SK-N-SH (cell line): ENCODE results near the gene SIRPA. TPM values are rescaled to one million over a fixed set of nuclear protein-coding genes. Genes with fewer than 3 reads are reported as not detected.

Source experiments
- CTCF ChIA-PET: fragments of 300-600, 350-600 bp; formaldehyde crosslinking; extraction: SDS; loops from one replicate; lab custom pipeline; 2021; lab: Yijun Ruan, JAX
- POLR2A ChIA-PET: fragments of 350-600 bp; sonication (Branson Sonifier 250); formaldehyde crosslinking; extraction: SDS; loops from one replicate; lab custom pipeline; 2020; ENCODE audit warnings: antibody characterized with exemption, inconsistent platforms; lab: Yijun Ruan, JAX
- DNase-seq: peaks from one replicate; pipeline ENCODE4 v3.0.0; 2012
- H2AFZ ChIP-seq: fragments of 200-600 bp; sonication (generic); 2 replicates; pipeline ENCODE4 v1.8.1; 2016; ENCODE audit warnings: antibody characterized with exemption, mild to moderate bottlenecking, low read depth
- H3F3A ChIP-seq: fragments of 200-600 bp; sonication (generic); replicated peaks from 2 replicates; pipeline ENCODE3; 2016; ENCODE audit warnings: antibody characterized with exemption, mild to moderate bottlenecking; ENCODE audit not compliant: insufficient read depth
- H3K27ac ChIP-seq, 2 experiments: fragments of 200-500 bp in 1 of 2; fragments of 200-600 bp in 1 of 2; sonication (Bioruptor generic) in 1 of 2; sonication (generic), shearing (Covaris generic) in 1 of 2; 2 replicates each; pipeline versions ENCODE4 v1.5.1 to v1.6.1; 2014 to 2016; ENCODE audit warnings: low read depth in 2 of 2, inconsistent platforms in 1 of 2, low read length in 1 of 2, mild to moderate bottlenecking in 1 of 2, mixed read lengths in 1 of 2
- H3K27me3 ChIP-seq: fragments of 200-600 bp; sonication (generic), shearing (Covaris generic); 2 replicates; pipeline ENCODE4 v1.6.1; 2016; ENCODE audit warnings: mixed run types; ENCODE audit not compliant: insufficient read depth
- H3K36me3 ChIP-seq, 2 experiments: fragments of 200-500 bp in 1 of 2; fragments of 200-600 bp in 1 of 2; sonication (Bioruptor generic) in 1 of 2; sonication (generic) in 1 of 2; replicated peaks in 1 of 2; 2 replicates each; pipeline versions ENCODE3 to v1.5.1; 2014 to 2016; ENCODE audit warnings: low read length in 1 of 2, mild to moderate bottlenecking in 1 of 2; ENCODE audit not compliant: insufficient read depth in 2 of 2, control insufficient read depth in 1 of 2
- H3K4me1 ChIP-seq, 2 experiments: fragments of 200-500 bp in 1 of 2; fragments of 200-600 bp in 1 of 2; sonication (Bioruptor generic) in 1 of 2; sonication (generic), shearing (Covaris generic) in 1 of 2; 2 replicates each; pipeline versions ENCODE4 v1.5.1 to v1.6.1; 2014 to 2016; ENCODE audit warnings: low read depth in 1 of 2, low read length in 1 of 2, mixed run types in 1 of 2; ENCODE audit not compliant: insufficient read depth in 2 of 2, control insufficient read depth in 1 of 2
- H3K4me2 ChIP-seq: fragments of 200-600 bp; sonication (generic), shearing (Covaris generic); 2 replicates; pipeline ENCODE4 v1.6.1; 2017; ENCODE audit warnings: mixed run types
- H3K4me3 ChIP-seq, 2 experiments: fragments of 200-500 bp in 1 of 2; fragments of 200-600 bp in 1 of 2; sonication (Bioruptor generic) in 1 of 2; sonication (generic), shearing (Covaris generic) in 1 of 2; 2 replicates each; pipeline versions ENCODE4 v1.5.1 to v1.8.1; 2014 to 2016; ENCODE audit warnings: low read depth in 2 of 2, inconsistent platforms in 1 of 2, low read length in 1 of 2, mild to moderate bottlenecking in 1 of 2, mixed read lengths in 1 of 2, moderate library complexity in 1 of 2
- H3K79me2 ChIP-seq: fragments of 200-600 bp; sonication (generic); 2 replicates; pipeline ENCODE4 v1.8.1; 2017; ENCODE audit warnings: mild to moderate bottlenecking; ENCODE audit not compliant: insufficient read depth
- H3K9ac ChIP-seq: fragments of 200-600 bp; sonication (generic); 2 replicates; pipeline ENCODE4 v1.6.1; 2017; ENCODE audit warnings: mixed run types
- H3K9me2 ChIP-seq: fragments of 200-600 bp; sonication (generic); 2 replicates; pipeline ENCODE4 v1.6.1; 2017; ENCODE audit warnings: mixed run types
- H3K9me3 ChIP-seq: fragments of 200-600 bp; sonication (generic); 2 replicates; pipeline ENCODE4 v1.6.1; 2017; ENCODE audit warnings: mixed run types, mild to moderate bottlenecking, moderate library complexity
- H4K20me1 ChIP-seq: fragments of 200-600 bp; sonication (generic); 2 replicates; pipeline ENCODE4 v1.6.1; 2017; ENCODE audit warnings: mild to moderate bottlenecking, mixed run types; ENCODE audit not compliant: insufficient read depth
- CTCF ChIP-seq: fragments of 200-600 bp; sonication (generic); IDR thresholded peaks from 2 replicates; pipeline ENCODE4 v1.6.1; 2017; ENCODE audit warnings: antibody characterized with exemption, mild to moderate bottlenecking, moderate library complexity
- EZH2phosphoT487 ChIP-seq: fragments of 200-600 bp; sonication (generic); IDR thresholded peaks from 2 replicates; pipeline ENCODE4 v1.6.1; 2017; ENCODE audit warnings: low read depth, mixed run types, mild to moderate bottlenecking, antibody characterized with exemption, moderate library complexity, borderline replicate concordance
- FOSL2 ChIP-seq: IDR thresholded peaks from 2 replicates; pipeline ENCODE4 v1.4.0; 2012; ENCODE audit warnings: low read depth, mild to moderate bottlenecking, moderate library complexity, borderline replicate concordance
- PBX3 ChIP-seq: IDR thresholded peaks from 2 replicates; pipeline ENCODE4; 2012
- WGBS: methylation state at CpG from one replicate; pipeline ENCODE4 v1.1.6; 2017; ENCODE audit warnings: low lambda C conversion rate; 5-methylcytosine and 5-hydroxymethylcytosine counted together
- polyA plus RNA-seq, 3 experiments: library from polyadenylated mRNA; depleted of rRNA; stranded (reverse); fragments of >200 nt; gene quantifications; 2 replicates each; pipeline ENCODE4 v1.2.3, GENCODE V29; 2012

The SIRPA gene
- polyA plus RNA-seq, 1 of the 3 experiments (the other 2 are of a cell fraction): 9.1 TPM

- H3K9me2 ChIP-seq: no peaks in the 10 kb centered on the region
- 18% methylated on average over 4 of the region's 4 CpGs for WGBS
Observed at GRCh38 chr20:1983301-1983700, 88.1 kb downstream of the SIRPA start.

GRCh38 chr20:1987826-1988225 lies 92.6 kb downstream of the SIRPA start:
- Histone ChIP-seq H3K4me2 (no peak overlapping the region), H2AFZ (no peak overlapping the region), H3K9me3 (no peaks in the 10 kb centered on the region), H3K4me3 (no peak overlapping the region), H3F3A (no peaks in the 10 kb centered on the region), H3K9me2 (no peaks in the 10 kb centered on the region), H3K9ac (no peak overlapping the region), H4K20me1 (no peaks in the 10 kb centered on the region), H3K36me3 (no peaks in the 10 kb centered on the region), H3K79me2 (no peaks in the 10 kb centered on the region), H3K27ac (no peak overlapping the region), H3K4me1 (no peaks in the 10 kb centered on the region), H3K27me3 (peaks cover 43% of the 10 kb centered on the region)
- ChIA-PET POLR2A (no interaction called here), CTCF (interaction anchor here (0.9 to 4.9 kb wide), 3 partner anchors 19 to 185 kb away, joined by 3 to 20 read pairs (median 5); no protein-coding TSS in a partner anchor)
- WGBS: 9% methylated on average over 3 of the region's 3 CpGs
- DNase-seq: no peak
- TF ChIP-seq CTCF (no peak), FOSL2 (peak; percentile 8; the same call in 1 of the 2 replicates)

More at GRCh38 chr20:1983301-1983700, 88.1 kb downstream of the SIRPA start:
- peaks cover 11% of the 10 kb centered on the region for H3K27me3 ChIP-seq
- CTCF ChIA-PET: interaction anchor here (1.5 to 4.9 kb wide), 4 partner anchors 18 to 224 kb away, joined by 3 to 20 read pairs (median 8); no protein-coding TSS in a partner anchor
- H3K79me2 ChIP-seq: no peaks in the 10 kb centered on the region
- H3F3A ChIP-seq: no peaks in the 10 kb centered on the region
- POLR2A ChIA-PET: no interaction called here
- H3K9ac ChIP-seq: no peak overlapping the region
- no peak overlapping the region for H3K4me3 ChIP-seq
- H4K20me1 ChIP-seq: no peaks in the 10 kb centered on the region
- no peaks in the 10 kb centered on the region for H3K9me3 ChIP-seq
- no peaks in the 10 kb centered on the region for H3K36me3 ChIP-seq
- no peak for DNase-seq
- H3K27ac ChIP-seq: no peak overlapping the region
- H3K4me2 ChIP-seq: no peak overlapping the region
- H2AFZ ChIP-seq: no peak overlapping the region
- H3K4me1 ChIP-seq: no peaks in the 10 kb centered on the region
- TF ChIP-seq EZH2phosphoT487: no peak
- no peak for TF ChIP-seq PBX3

Other genes with a start within 250 kb of the SIRPA start
- gene SIRPG, start 237.6 kb upstream of the SIRPA start, polyA plus RNA-seq (2012; rRNA removed): not detected in 2 replicates
- not detected in 2 replicates for gene PDYN, start 98.7 kb downstream of the SIRPA start, polyA plus RNA-seq (2012; rRNA removed)
- 6.7 and 7.5 TPM in 2 replicates for gene STK35, start 206.4 kb downstream of the SIRPA start, polyA plus RNA-seq (2012; rRNA removed)